KG1 (cell line): Measurements from ENCODE around the gene NEAT1.
A peak's percentile ranks its signal among the peaks of the same experiment; 100 is the strongest.
"Not testable (repeated sequence)": the region's sequence is repeated elsewhere in the genome, so short reads cannot be mapped to it uniquely, and the experiment has no call there.

Source experiments
- DNase-seq: peaks from one replicate; lab custom pipeline; 2025; lab: John Stamatoyannopoulos, UW

NEAT1 gene

GRCh38 chr11:65448418-65449105 lies 26.0 kb downstream of the NEAT1 start:
- no peak for DNase-seq

GRCh38 chr11:65451301-65451700 lies 28.7 kb downstream of the NEAT1 start:
- DNase-seq, result not testable (repeated sequence)

GRCh38 chr11:65452259-65452658 lies 29.7 kb downstream of the NEAT1 start:
- not testable (repeated sequence) for DNase-seq

- DNase-seq, result no peak
Measured at GRCh38 chr11:65452806-65453490, 30.4 kb downstream of the NEAT1 start.

- DNase-seq, result no peak
Measured at GRCh38 chr11:65454311-65454695, 31.7 kb downstream of the NEAT1 start.

- peak; percentile 69 for DNase-seq
Measured at GRCh38 chr11:65454696-65455456, 32.3 kb downstream of the NEAT1 start.

- DNase-seq, result no peak
Measured at GRCh38 chr11:65456418-65456817, 33.8 kb downstream of the NEAT1 start.

- no peak for DNase-seq
Measured at GRCh38 chr11:65459552-65459951, 37.0 kb downstream of the NEAT1 start.

GRCh38 chr11:65465471-65465870 lies 42.9 kb downstream of the NEAT1 start:
- not testable (repeated sequence) for DNase-seq

GRCh38 chr11:65467306-65467705 lies 44.7 kb downstream of the NEAT1 start:
- DNase-seq, result not testable (repeated sequence)

GRCh38 chr11:65468874-65469333 lies 46.3 kb downstream of the NEAT1 start:
- no peak for DNase-seq

- no peak for DNase-seq
Measured at GRCh38 chr11:65470433-65471049, 47.9 kb downstream of the NEAT1 start.

GRCh38 chr11:65471447-65471891 lies 48.9 kb downstream of the NEAT1 start:
- no peak for DNase-seq

- not testable (repeated sequence) for DNase-seq
Measured at GRCh38 chr11:65472588-65473277, 50.1 kb downstream of the NEAT1 start.

- no peak for DNase-seq
Measured at GRCh38 chr11:65473278-65473860, 50.8 kb downstream of the NEAT1 start.

- DNase-seq, result no peak
Measured at GRCh38 chr11:65474864-65475263, 52.3 kb downstream of the NEAT1 start.

- DNase-seq, result no peak
Measured at GRCh38 chr11:65476632-65477148, 54.1 kb downstream of the NEAT1 start.

- peak; percentile 92 for DNase-seq
Measured at GRCh38 chr11:65477149-65477965, 54.8 kb downstream of the NEAT1 start.

GRCh38 chr11:65478388-65479183 lies 56.0 kb downstream of the NEAT1 start:
- no peak for DNase-seq
